Naive thymus-derived CD4-positive, alpha-beta T cell (primary cell): ENCODE results near the gene FARSA. TPM values are rescaled to one million over a fixed set of nuclear protein-coding genes. Genes with fewer than 3 reads are reported as not detected.
A peak's percentile ranks its signal among the peaks of the same experiment; 100 is the strongest.

ENCODE experiments used
- ATAC-seq: fragments of 150-1000 bp; cut with Tn5 transposase; 2 replicates; pipeline ENCODE4 v1.10.0; 2021; ENCODE audit warnings: mild to moderate bottlenecking, moderate library complexity
- CTCF ChIA-PET: fragments of 350-600 bp; sonication (Branson Sonifier 250); formaldehyde crosslinking; loops from one replicate; lab custom pipeline; 2021; ENCODE audit warnings: antibody characterized with exemption; lab: Charles Lee
- POLR2A ChIA-PET: fragments of 350-600 bp; sonication (Branson Sonifier 250); formaldehyde crosslinking; loops from one replicate; lab custom pipeline; 2021; ENCODE audit warnings: antibody characterized with exemption, inconsistent platforms; lab: Charles Lee
- DNase-seq, 9 donors: peaks; one replicate each; pipeline versions ENCODE4 v3.0.0 to v3.0.0-alpha.2; 2020 to 2022; ENCODE audit warnings: mixed read lengths in 1 of 9
- H3K27ac ChIP-seq: one replicate; pipeline ENCODE4 v1.7.0; 2013; ENCODE audit warnings: mild to moderate bottlenecking, low read depth, low read length, moderate library complexity
- H3K27me3 ChIP-seq, 2 donors: one replicate each; pipeline ENCODE4 v1.7.0; 2013; ENCODE audit warnings: low read length in 2 of 2, mild to moderate bottlenecking in 2 of 2, moderate library complexity in 2 of 2; ENCODE audit not compliant: control insufficient read depth in 2 of 2, insufficient read depth in 2 of 2
- H3K36me3 ChIP-seq, 3 experiments: 1 replicate in 2 of 3; 2 replicates in 1 of 3; pipeline ENCODE4 v1.7.0; 2013; ENCODE audit warnings: low read length in 3 of 3, mild to moderate bottlenecking in 3 of 3, moderate library complexity in 1 of 3; ENCODE audit not compliant: insufficient read depth in 3 of 3, control insufficient read depth in 2 of 3
- H3K4me1 ChIP-seq, 2 donors: one replicate each; pipeline ENCODE4 v1.7.0; 2013; ENCODE audit warnings: low read length in 2 of 2, mild to moderate bottlenecking in 2 of 2, moderate library complexity in 1 of 2; ENCODE audit not compliant: control insufficient read depth in 2 of 2, insufficient read depth in 2 of 2
- H3K4me3 ChIP-seq: 2 replicates; pipeline ENCODE4 v1.7.0; 2013; ENCODE audit warnings: mild to moderate bottlenecking, low read length
- H3K9me3 ChIP-seq, 3 experiments: 1 replicate in 2 of 3; 2 replicates in 1 of 3; pipeline ENCODE4 v1.7.0; 2013; ENCODE audit warnings: low read length in 3 of 3; ENCODE audit not compliant: control insufficient read depth in 2 of 3
- H3K27ac Mint-ChIP-seq, 9 donors: one replicate each; pipeline ENCODE4 v1.8.0; 2020 to 2022; ENCODE audit warnings: mixed read lengths in 9 of 9, mild to moderate bottlenecking in 8 of 9, moderate library complexity in 5 of 9, inconsistent platforms in 2 of 9
- H3K27me3 Mint-ChIP-seq, 5 donors: one replicate each; pipeline ENCODE4 v1.8.0; 2021 to 2022; ENCODE audit warnings: mixed read lengths in 5 of 5, mild to moderate bottlenecking in 1 of 5
- H3K36me3 Mint-ChIP-seq, 5 donors: one replicate each; pipeline ENCODE4 v1.8.0; 2020 to 2022; ENCODE audit warnings: mixed read lengths in 5 of 5, mild to moderate bottlenecking in 3 of 5, inconsistent platforms in 1 of 5
- H3K4me1 Mint-ChIP-seq, 7 donors: one replicate each; pipeline ENCODE4 v1.8.0; 2020 to 2022; ENCODE audit warnings: mixed read lengths in 7 of 7, mild to moderate bottlenecking in 3 of 7, inconsistent platforms in 1 of 7
- H3K4me3 Mint-ChIP-seq, 10 donors: one replicate each; pipeline ENCODE4 v1.8.0; 2020 to 2022; ENCODE audit warnings: mild to moderate bottlenecking in 10 of 10, mixed read lengths in 10 of 10, moderate library complexity in 6 of 10, inconsistent platforms in 2 of 10
- H3K9me3 Mint-ChIP-seq, 11 donors: one replicate each; pipeline ENCODE4 v1.8.0; 2020 to 2022; ENCODE audit warnings: mixed read lengths in 11 of 11, mild to moderate bottlenecking in 4 of 11, inconsistent platforms in 1 of 11, moderate library complexity in 1 of 11
- intact Hi-C, 2 donors: fragments of 100-400 bp; cut with micrococcal nuclease; formaldehyde crosslinking; loops; one replicate each; pipeline ENCODE4 v1.15.1; 2023
- polyA plus RNA-seq, 2 donors: library from polyadenylated mRNA; unstranded; fragments of 300-500 nt; fragmentation: Illumina TruSeq; gene quantifications; one replicate each; pipeline ENCODE4 v1.2.3, GENCODE V29; 2021
- total RNA-seq, 6 experiments: library from RNA in 5 of 6; stranded (reverse) in 5 of 6; gene quantifications; 1 replicate in 5 of 6; 2 replicates in 1 of 6; pipeline ENCODE4 v1.2.3 and lab custom pipeline; 2021 to 2026

The FARSA gene
- total and polyA plus RNA-seq, 7 experiments from 2014 or later = 25.9 to 109 (median 58.0) TPM

DNA sequence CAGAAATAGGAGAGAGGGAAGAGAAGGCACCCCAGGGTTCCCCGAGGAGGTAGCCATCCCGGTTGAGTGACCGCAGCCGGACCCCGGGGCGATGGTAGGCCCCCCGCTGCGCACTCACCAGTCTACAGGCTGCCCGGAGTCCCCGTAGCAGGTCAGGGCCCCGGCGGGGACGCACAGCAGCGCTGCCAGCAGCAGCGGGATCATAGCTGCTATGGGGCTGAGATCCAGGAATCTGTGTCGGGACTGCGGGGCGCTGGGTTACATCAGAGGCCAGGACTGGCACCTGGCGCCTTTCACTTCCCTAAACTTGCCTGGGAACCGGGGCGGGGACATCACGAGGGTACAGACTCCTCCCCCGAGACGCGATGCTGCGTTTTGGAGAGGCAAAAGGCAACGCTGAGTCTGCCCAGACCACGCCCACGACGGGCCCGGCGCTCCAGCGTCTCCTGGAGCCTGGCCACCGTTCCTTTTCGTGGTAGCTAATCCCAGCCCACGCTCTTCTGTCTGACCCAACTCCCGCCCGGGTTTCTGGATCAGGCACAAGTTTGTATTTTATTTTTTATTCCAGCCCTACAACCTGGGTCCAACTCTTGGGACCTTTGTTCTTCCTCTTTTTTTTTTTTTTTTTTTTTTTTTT, 52.2 kb downstream of the FARSA start, which contains the start of gene DNASE2:
Gene DNASE2, minus strand, starts transcription at position 278 of the 637 bp plus-strand sequence. Its CDS starts 74 bp downstream, at position 204.
- Histone ChIP-seq H3K36me3 (peaks cover 4 to 23% (median 10%) of the 10 kb centered on the region in 3 experiments), H3K4me1 (peaks cover 10 to 11% of the 10 kb centered on the region in 2 donors), H3K27ac (peak within 1 kb of the TSS; percentile 77), H3K9me3 (peaks cover 0 to 7% (median 0%) of the 10 kb centered on the region in 3 experiments), H3K27me3 (no peaks in the 10 kb centered on the region), H3K4me3 (peak within 1 kb of the TSS; percentile 72)
- intact Hi-C loops = loop anchor here (1.0 to 10.0 kb wide), 4 partner anchors 9 to 214 kb away; partner anchors contain the start of gene SYCE2 (in 1 of the 2)
- peaks cover 0 to 15% (median 3%) of the 10 kb centered on the region in 5 donors for H3K36me3 Mint-ChIP-seq
- peaks cover 0 to 9% (median 0%) of the 10 kb centered on the region in 11 donors for H3K9me3 Mint-ChIP-seq
- peak within 1 kb of the TSS; percentile 76 to 94 (median 89) for H3K27ac Mint-ChIP-seq
- CTCF ChIA-PET = interaction anchor here (0.7 to 2.2 kb wide), 3 partner anchors 10 to 84 kb away, joined by 3 to 8 read pairs (median 4); partner anchors contain the start of gene GCDH
- ATAC-seq = peak; percentile 81
- POLR2A ChIA-PET = interaction anchor here (0.6 to 4.4 kb wide), 9 partner anchors 8 to 1164 kb away, joined by 3 to 29 read pairs (median 5); partner anchors contain the start of genes GCDH, IER2, STX10 and SYCE2
- H3K4me1 Mint-ChIP-seq = peaks cover 20 to 39% (median 30%) of the 10 kb centered on the region in 7 donors
- peak; percentile 69 to 89 (median 81) for DNase-seq
- H3K4me3 Mint-ChIP-seq = peak within 1 kb of the TSS; percentile 87 to 94 (median 88)
- peaks cover 0 to 1% (median 0%) of the 10 kb centered on the region in 5 donors for H3K27me3 Mint-ChIP-seq

DNA sequence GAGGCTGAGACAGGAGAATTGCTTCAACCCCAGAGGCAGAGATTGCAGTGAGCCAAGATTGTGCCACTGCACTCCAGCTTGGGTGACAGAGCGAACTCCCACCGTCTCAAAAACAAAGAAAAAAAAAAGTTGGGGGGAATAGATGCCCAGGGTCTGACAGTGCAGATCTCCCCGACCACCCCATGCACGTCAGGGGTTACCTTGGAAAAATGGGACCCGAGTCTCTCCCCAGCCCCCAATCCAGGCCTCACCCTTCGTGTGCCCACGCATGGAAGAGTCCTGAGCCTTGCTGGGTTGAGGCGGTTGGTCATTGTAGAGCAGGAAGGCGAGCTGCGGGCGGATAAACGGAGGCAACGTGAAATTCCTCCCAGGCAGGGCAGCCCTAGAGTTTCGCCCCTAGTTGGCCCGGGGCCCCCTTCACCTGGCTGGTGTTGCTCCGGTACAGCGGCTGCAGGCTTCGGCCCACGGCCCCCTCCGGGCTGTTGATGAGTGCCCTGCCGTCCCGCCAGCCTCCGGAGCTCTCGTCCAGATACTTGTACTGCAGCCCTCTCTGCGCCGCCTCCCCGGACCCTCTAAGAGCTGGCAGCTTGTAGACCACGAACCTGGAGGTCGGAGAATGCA, 52.9 kb downstream of the FARSA start:
- DNase-seq (no peak), ATAC-seq (no peak)
- peaks cover 10 to 11% of the 10 kb centered on the region in 2 donors for H3K4me1 ChIP-seq
- H3K4me3 ChIP-seq = peak overlapping the region; percentile 72
- peaks cover 0 to 9% (median 0%) of the 10 kb centered on the region in 11 donors for H3K9me3 Mint-ChIP-seq
- peaks cover 0 to 19% (median 4%) of the 10 kb centered on the region in 5 donors for H3K36me3 Mint-ChIP-seq
- peaks cover 4 to 29% (median 10%) of the 10 kb centered on the region in 3 experiments for H3K36me3 ChIP-seq
- H3K4me1 Mint-ChIP-seq = peaks cover 20 to 37% (median 29%) of the 10 kb centered on the region in 7 donors
- ChIA-PET CTCF (interaction anchor here (1.0 to 2.7 kb wide), 4 partner anchors 10 to 98 kb away, joined by 4 to 8 read pairs (median 6); partner anchors contain the start of gene GCDH), POLR2A (interaction anchor here (0.7 to 4.4 kb wide), 6 partner anchors 10 to 270 kb away, joined by 3 to 29 read pairs (median 4); partner anchors contain the start of genes GCDH, IER2, STX10 and SYCE2)
- peak overlapping the region; percentile 77 for H3K27ac ChIP-seq
- H3K27ac Mint-ChIP-seq = peak overlapping the region; percentile 62 to 91 (median 82)
- H3K9me3 ChIP-seq = peaks cover 0 to 7% (median 0%) of the 10 kb centered on the region in 3 experiments
- no peaks in the 10 kb centered on the region for H3K27me3 Mint-ChIP-seq
- intact Hi-C loops = loop anchor here (1.0 to 10.0 kb wide), 4 partner anchors 10 to 214 kb away; partner anchors contain the start of gene SYCE2 (in 1 of the 2)
- no peaks in the 10 kb centered on the region for H3K27me3 ChIP-seq
- H3K4me3 Mint-ChIP-seq = peak overlapping the region; percentile 87 to 94 (median 88)

DNA sequence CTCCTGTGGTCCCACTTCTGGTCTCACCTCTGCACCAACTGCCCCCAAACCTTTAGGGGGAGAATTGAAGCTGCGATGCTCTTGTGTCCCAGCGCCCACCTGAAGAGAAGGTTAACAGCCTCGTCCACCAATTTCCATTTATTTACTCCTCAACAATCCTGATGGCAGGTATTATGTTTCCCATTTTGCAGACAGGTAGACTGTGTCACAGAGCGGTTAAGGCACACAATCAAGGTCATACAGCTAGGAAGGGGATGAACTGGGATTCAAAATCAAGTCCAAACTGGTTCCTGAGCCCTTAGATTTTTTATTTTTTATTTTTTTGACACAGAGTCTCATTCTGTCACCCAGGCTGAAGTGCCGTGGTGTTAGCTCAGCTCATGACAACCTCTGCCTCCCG, 58.4 kb downstream of the FARSA start:
- POLR2A ChIA-PET = interaction anchor here (0.7 to 1.1 kb wide), 2 partner anchors 12 to 16 kb away, joined by 3 read pairs; partner anchors contain the start of gene GCDH
- peaks cover 3 to 37% (median 21%) of the 10 kb centered on the region in 5 donors for H3K36me3 Mint-ChIP-seq
- CTCF ChIA-PET = interaction anchor here (0.6 kb wide), 1 partner anchor 113 kb away, joined by 3 read pairs; no protein-coding TSS in a partner anchor
- Histone ChIP-seq H3K9me3 (no peaks in the 10 kb centered on the region), H3K27ac (no peak overlapping the region), H3K4me1 (peaks cover 0 to 3% of the 10 kb centered on the region in 2 donors), H3K27me3 (no peaks in the 10 kb centered on the region), H3K4me3 (no peak overlapping the region), H3K36me3 (peaks cover 4 to 42% (median 10%) of the 10 kb centered on the region in 3 experiments)
- H3K4me3 Mint-ChIP-seq = peak overlapping the region in 1 of 10 donors; percentile 25
- ATAC-seq (no peak), DNase-seq (no peak)
- peaks cover 4 to 22% (median 12%) of the 10 kb centered on the region in 7 donors for H3K4me1 Mint-ChIP-seq
- peaks cover 0 to 3% (median 0%) of the 10 kb centered on the region in 11 donors for H3K9me3 Mint-ChIP-seq
- no peaks in the 10 kb centered on the region for H3K27me3 Mint-ChIP-seq
- H3K27ac Mint-ChIP-seq = peak overlapping the region in 1 of 9 donors; percentile 6
- intact Hi-C loops = no loop called here

DNA sequence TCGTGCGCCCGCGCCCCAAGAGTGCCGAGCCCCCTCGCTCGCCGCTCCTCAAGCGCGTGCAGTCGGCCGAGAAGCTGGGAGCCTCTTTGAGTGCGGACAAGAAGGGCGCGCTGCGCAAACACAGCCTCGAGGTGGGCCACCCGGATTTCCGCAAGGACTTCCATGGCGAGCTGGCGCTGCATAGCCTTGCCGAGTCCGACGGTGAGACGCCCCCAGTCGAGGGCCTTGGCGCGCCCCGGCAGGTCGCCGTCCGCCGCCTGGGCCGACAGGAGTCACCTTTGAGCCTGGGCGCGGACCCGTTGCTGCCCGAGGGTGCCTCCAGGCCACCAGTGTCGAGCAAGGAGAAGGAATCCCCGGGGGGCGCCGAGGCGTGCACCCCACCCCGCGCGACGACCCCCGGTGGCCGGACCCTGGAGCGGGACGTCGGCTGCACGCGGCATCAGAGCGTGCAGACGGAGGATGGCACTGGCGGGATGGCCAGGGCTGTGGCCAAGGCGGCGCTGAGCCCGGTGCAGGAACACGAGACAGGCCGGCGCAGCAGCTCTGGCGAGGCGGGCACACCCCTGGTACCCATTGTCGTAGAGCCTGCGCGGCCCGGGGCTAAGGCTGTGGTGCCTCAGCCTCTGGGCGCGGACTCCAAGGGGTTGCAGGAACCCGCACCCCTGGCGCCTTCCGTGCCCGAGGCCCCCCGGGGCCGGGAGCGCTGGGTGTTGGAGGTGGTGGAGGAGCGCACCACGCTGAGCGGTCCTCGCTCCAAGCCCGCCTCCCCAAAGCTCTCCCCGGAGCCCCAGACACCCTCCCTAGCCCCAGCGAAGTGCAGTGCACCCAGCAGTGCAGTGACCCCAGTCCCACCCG, 59.4 kb downstream of the FARSA start:
- Mint-ChIP-seq H3K9me3 (peaks cover 0 to 3% (median 0%) of the 10 kb centered on the region in 11 donors), H3K4me3 (no peak overlapping the region), H3K27me3 (peaks cover 0 to under 1% (median 0%) of the 10 kb centered on the region in 5 donors), H3K36me3 (peaks cover 3 to 37% (median 21%) of the 10 kb centered on the region in 5 donors), H3K4me1 (peaks cover 0 to 15% (median 5%) of the 10 kb centered on the region in 7 donors), H3K27ac (no peak overlapping the region)
- no peaks in the 10 kb centered on the region for H3K9me3 ChIP-seq
- intact Hi-C loops = no loop called here
- no peaks in the 10 kb centered on the region for H3K27me3 ChIP-seq
- no peaks in the 10 kb centered on the region for H3K4me1 ChIP-seq
- no peak overlapping the region for H3K27ac ChIP-seq
- DNase-seq (no peak), ATAC-seq (no peak)
- ChIA-PET POLR2A (interaction anchor here (1.1 to 1.6 kb wide), 3 partner anchors 8 to 17 kb away, joined by 3 to 6 read pairs (median 3); partner anchors contain the start of genes DNASE2 and GCDH), CTCF (no interaction called here)
- H3K36me3 ChIP-seq = peaks cover 4 to 42% (median 6%) of the 10 kb centered on the region in 3 experiments
- no peak overlapping the region for H3K4me3 ChIP-seq

DNA sequence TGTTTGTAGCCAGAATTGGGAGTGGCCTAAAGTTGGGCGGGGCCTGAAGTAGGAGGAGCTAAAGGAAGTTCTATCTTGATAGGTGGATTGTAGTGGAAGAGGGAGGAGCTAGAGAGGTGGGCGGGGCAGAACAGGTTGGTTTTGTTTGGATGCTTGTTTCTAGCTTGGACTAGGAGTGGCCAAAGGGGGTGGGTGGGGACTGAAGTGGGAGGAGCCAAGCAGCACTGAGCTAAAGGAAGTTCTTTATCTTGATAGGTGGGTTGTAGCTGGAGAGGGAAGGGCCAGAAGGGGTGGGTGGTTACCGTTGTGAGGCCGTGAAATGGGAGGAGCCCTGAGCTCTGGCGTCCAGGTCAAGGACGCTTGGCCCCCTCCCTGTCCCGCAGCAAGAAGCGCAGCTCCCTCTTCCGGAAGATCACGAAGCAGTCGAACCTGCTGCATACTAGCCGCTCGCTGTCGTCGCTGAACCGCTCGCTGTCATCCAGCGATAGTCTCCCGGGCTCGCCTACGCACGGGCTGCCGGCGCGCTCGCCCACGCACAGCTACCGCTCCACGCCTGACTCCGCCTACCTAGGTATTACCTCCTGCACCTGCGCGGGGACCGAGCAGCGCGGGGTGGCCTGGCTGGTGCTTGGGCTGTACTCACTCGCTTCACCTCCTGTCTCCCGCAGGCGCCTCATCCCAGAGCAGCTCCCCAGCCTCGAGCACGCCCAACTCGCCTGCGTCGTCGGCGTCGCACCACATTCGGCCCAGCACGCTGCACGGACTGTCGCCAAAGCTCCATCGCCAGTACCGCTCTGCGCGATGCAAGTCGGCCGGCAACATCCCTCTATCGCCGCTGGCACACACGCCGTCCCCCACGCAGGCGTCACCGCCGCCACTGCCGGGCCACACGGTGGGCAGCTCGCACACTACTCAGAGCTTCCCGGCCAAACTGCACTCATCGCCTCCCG, 60.3 kb downstream of the FARSA start:
- Mint-ChIP-seq H3K4me1 (peaks cover 0 to 9% (median 5%) of the 10 kb centered on the region in 7 donors), H3K9me3 (peaks cover 0 to 3% (median 0%) of the 10 kb centered on the region in 11 donors), H3K27ac (peak overlapping the region in 4 of 9 donors; percentile 28 to 71 (median 62)), H3K36me3 (peaks cover 3 to 31% (median 21%) of the 10 kb centered on the region in 5 donors), H3K4me3 (peak overlapping the region in 6 of 10 donors; percentile 35 to 70 (median 56)), H3K27me3 (peaks cover 0 to 3% (median 0%) of the 10 kb centered on the region in 5 donors)
- peak in 8 of 9 donors; percentile 28 to 79 (median 52) for DNase-seq
- ChIA-PET CTCF (interaction anchor here (0.6 to 0.7 kb wide), 2 partner anchors 39 to 58 kb away, joined by 3 read pairs; partner anchors contain the start of gene RTBDN), POLR2A (interaction anchor here (0.7 to 1.6 kb wide), 6 partner anchors 9 to 233 kb away, joined by 3 to 6 read pairs (median 4); partner anchors contain the start of genes DNASE2, GCDH, JUNB and KLF1)
- no peaks in the 10 kb centered on the region for H3K9me3 ChIP-seq
- H3K4me3 ChIP-seq = no peak overlapping the region
- intact Hi-C loops = no loop called here
- no peaks in the 10 kb centered on the region for H3K4me1 ChIP-seq
- H3K27ac ChIP-seq = no peak overlapping the region
- ATAC-seq = peak; percentile 81
- H3K36me3 ChIP-seq = peaks cover 3 to 36% (median 3%) of the 10 kb centered on the region in 3 experiments
- H3K27me3 ChIP-seq = no peaks in the 10 kb centered on the region
